Measurements from ENCODE around the gene TBX1. TPM values are rescaled to one million over a fixed set of nuclear protein-coding genes. Genes with fewer than 3 reads are reported as not detected.

Gene TBX1
- total RNA-seq, 2 donors from 2014 or later = 11.0 to 20.2 TPM

GRCh38 chr22:19745155-19746101 lies 15.2 kb upstream of the TBX1 start:
- Histone ChIP-seq H3K27ac (no peak overlapping the region), H3K27me3 (replicated peaks; ENCODE audit: insufficient read depth) (no peaks in the 10 kb centered on the region), H3K9me3 (no peaks in the 10 kb centered on the region), H3K36me3 (no peaks in the 10 kb centered on the region), H3K4me3 (no peak overlapping the region), H3K4me1 (replicated peaks) (no peaks in the 10 kb centered on the region)
- intact Hi-C loops (cut with DNase I) = no loop called here
- 54% methylated on average over 20 of the region's 24 CpGs for WGBS
- DNase-seq (ENCODE audit: low spot score) = no peak
- TF ChIP-seq POLR2AphosphoS5 (IDR thresholded peaks at IDR 0.05) = no peak
- TF ChIP-seq, protein P1, sequence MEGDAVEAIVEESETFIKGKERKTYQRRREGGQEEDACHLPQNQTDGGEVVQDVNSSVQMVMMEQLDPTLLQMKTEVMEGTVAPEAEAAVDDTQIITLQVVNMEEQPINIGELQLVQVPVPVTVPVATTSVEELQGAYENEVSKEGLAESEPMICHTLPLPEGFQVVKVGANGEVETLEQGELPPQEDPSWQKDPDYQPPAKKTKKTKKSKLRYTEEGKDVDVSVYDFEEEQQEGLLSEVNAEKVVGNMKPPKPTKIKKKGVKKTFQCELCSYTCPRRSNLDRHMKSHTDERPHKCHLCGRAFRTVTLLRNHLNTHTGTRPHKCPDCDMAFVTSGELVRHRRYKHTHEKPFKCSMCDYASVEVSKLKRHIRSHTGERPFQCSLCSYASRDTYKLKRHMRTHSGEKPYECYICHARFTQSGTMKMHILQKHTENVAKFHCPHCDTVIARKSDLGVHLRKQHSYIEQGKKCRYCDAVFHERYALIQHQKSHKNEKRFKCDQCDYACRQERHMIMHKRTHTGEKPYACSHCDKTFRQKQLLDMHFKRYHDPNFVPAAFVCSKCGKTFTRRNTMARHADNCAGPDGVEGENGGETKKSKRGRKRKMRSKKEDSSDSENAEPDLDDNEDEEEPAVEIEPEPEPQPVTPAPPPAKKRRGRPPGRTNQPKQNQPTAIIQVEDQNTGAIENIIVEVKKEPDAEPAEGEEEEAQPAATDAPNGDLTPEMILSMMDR (IDR thresholded peaks at IDR 0.05) = no peak
- TF ChIP-seq POLR2A (IDR thresholded peaks at IDR 0.05) = no peak

DNA sequence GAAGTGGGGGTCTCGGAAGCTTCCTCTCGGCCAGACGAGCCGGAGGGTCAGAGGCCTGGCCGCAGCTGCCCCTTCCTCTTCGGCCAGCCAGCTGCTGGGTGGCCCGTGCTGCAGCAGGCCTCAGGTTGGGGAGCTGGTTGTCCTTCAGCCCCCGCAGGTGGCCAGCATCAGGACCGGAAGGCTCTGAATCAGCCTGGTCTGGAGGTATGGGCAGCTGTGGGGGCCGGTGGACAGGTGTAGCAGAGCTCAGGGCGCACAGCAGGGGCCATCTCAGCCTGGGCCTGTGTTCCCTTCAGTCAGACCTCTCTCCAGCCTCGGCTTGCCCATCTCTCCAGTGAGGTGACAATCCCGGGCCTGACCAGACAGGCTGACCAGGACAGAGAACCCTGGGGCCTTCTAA lies 13.9 kb upstream of the TBX1 start:
- H3K4me3 ChIP-seq = no peak overlapping the region
- no peaks in the 10 kb centered on the region for H3K27me3 ChIP-seq (replicated peaks; ENCODE audit: insufficient read depth)
- no peaks in the 10 kb centered on the region for H3K9me3 ChIP-seq
- intact Hi-C loops (cut with DNase I) = no loop called here
- TF ChIP-seq, protein P1 (IDR thresholded peaks at IDR 0.05) = no peak
- TF ChIP-seq POLR2A (IDR thresholded peaks at IDR 0.05) (no peak), POLR2AphosphoS5 (IDR thresholded peaks at IDR 0.05) (no peak)
- H3K36me3 ChIP-seq = no peaks in the 10 kb centered on the region
- H3K27ac ChIP-seq = no peak overlapping the region
- no peaks in the 10 kb centered on the region for H3K4me1 ChIP-seq (replicated peaks)
- DNase-seq (ENCODE audit: low spot score) = no peak
- WGBS = 95% methylated on average over 13 of the region's 13 CpGs

- DNase-seq (ENCODE audit: low spot score) = no peak
- no peaks in the 10 kb centered on the region for H3K36me3 ChIP-seq
- H3K27ac ChIP-seq = no peak overlapping the region
- H3K4me1 ChIP-seq (replicated peaks) = no peaks in the 10 kb centered on the region
- intact Hi-C loops (cut with DNase I) = no loop called here
- H3K4me3 ChIP-seq = no peak overlapping the region
- TF ChIP-seq POLR2AphosphoS5 (IDR thresholded peaks at IDR 0.05) (no peak), POLR2A (IDR thresholded peaks at IDR 0.05) (no peak)
- TF ChIP-seq, protein P1 (IDR thresholded peaks at IDR 0.05) = no peak
- no peaks in the 10 kb centered on the region for H3K27me3 ChIP-seq (replicated peaks; ENCODE audit: insufficient read depth)
- WGBS = 85% methylated on average over 12 of the region's 12 CpGs
- H3K9me3 ChIP-seq = no peaks in the 10 kb centered on the region
Measured at GRCh38 chr22:19747551-19747950, 13.0 kb upstream of the TBX1 start.

DNA sequence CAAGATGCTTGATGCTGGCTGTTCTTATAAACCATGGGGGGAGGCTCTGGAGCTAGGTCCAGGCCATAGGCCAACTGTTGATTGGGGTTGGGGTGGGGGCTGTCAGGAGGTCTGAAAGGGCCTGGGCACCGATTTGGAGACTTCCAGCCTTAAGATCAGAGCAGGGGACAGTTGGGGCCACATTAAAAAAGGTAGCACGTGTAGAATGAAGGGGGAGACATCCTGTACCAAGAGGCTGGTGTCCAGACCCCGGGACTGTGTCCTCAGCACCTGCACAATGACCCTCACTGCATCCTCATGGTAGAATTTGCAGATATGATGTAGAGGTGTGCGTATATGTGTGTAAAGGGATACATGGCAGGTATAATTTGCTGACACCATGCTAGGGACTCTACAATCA lies 12.4 kb upstream of the TBX1 start:
- Histone ChIP-seq H3K4me3 (no peak overlapping the region), H3K4me1 (replicated peaks) (no peaks in the 10 kb centered on the region), H3K27me3 (replicated peaks; ENCODE audit: insufficient read depth) (no peaks in the 10 kb centered on the region), H3K9me3 (no peaks in the 10 kb centered on the region), H3K27ac (no peak overlapping the region), H3K36me3 (no peaks in the 10 kb centered on the region)
- TF ChIP-seq POLR2AphosphoS5 (IDR thresholded peaks at IDR 0.05) (no peak), POLR2A (IDR thresholded peaks at IDR 0.05) (no peak)
- TF ChIP-seq, protein P1 (IDR thresholded peaks at IDR 0.05) = no peak
- 90% methylated on average over 3 of the region's 4 CpGs for WGBS
- no peak for DNase-seq (ENCODE audit: low spot score)
- intact Hi-C loops (cut with DNase I) = no loop called here

All from prostate gland (tissue), 2 donors.